Small intestine (tissue), 7 donors: ENCODE measurements around the gene TNPO2. TPM values are rescaled to one million over a fixed set of nuclear protein-coding genes. Genes with fewer than 3 reads are reported as not detected.

Experiments
- DNase-seq, 2 donors: peaks; one replicate each; pipeline versions ENCODE4 v3.0.0 to v3.0.0-alpha.2; 2013
- FAIRE-seq: peaks from 2 replicates; lab custom pipeline; 2012; peaks lifted over from hg19 to GRCh38; lab: Jason Lieb, UNC
- H3K27ac ChIP-seq, 3 donors: one replicate each; pipeline ENCODE4 v1.5.1; 2013; ENCODE audit warnings: low read length in 2 of 3, mild to moderate bottlenecking in 2 of 3, control low read depth in 1 of 3, inconsistent platforms in 1 of 3, low read depth in 1 of 3, moderate library complexity in 1 of 3
- H3K27me3 ChIP-seq, 3 donors: one replicate each; pipeline ENCODE4 v1.6.1; 2013; ENCODE audit warnings: low read length in 3 of 3, inconsistent platforms in 1 of 3; ENCODE audit not compliant: control insufficient read depth in 3 of 3, insufficient read depth in 3 of 3
- H3K36me3 ChIP-seq, 3 donors: one replicate each; pipeline ENCODE4 v1.6.1; 2013; ENCODE audit warnings: low read length in 3 of 3, inconsistent platforms in 1 of 3, low read depth in 1 of 3, mild to moderate bottlenecking in 1 of 3, moderate library complexity in 1 of 3; ENCODE audit not compliant: control insufficient read depth in 3 of 3, insufficient read depth in 2 of 3
- H3K4me1 ChIP-seq, 3 donors: one replicate each; pipeline ENCODE4 v1.6.1; 2013; ENCODE audit warnings: low read length in 2 of 3, inconsistent platforms in 1 of 3, low read depth in 1 of 3, mild to moderate bottlenecking in 1 of 3, moderate library complexity in 1 of 3; ENCODE audit not compliant: control insufficient read depth in 3 of 3, insufficient read depth in 2 of 3
- H3K4me3 ChIP-seq, 3 donors: one replicate each; pipeline ENCODE4 v1.5.1; 2013; ENCODE audit warnings: low read length in 3 of 3, control low read depth in 1 of 3, inconsistent platforms in 1 of 3, low read depth in 1 of 3, mild to moderate bottlenecking in 1 of 3, moderate library complexity in 1 of 3
- H3K9me3 ChIP-seq, 2 donors: one replicate each; pipeline ENCODE4 v1.6.1; 2013; ENCODE audit warnings: low read depth in 1 of 2, low read length in 1 of 2; ENCODE audit not compliant: control insufficient read depth in 2 of 2, insufficient read depth in 1 of 2
- WGBS, 3 donors: extraction: QIAGEN DNeasy Blood & Tissue Kit; methylation state at CpG; one replicate each; pipeline ENCODE4 v1.1.7; 2013; 5-methylcytosine and 5-hydroxymethylcytosine counted together
- polyA plus RNA-seq, 4 donors: library from polyadenylated mRNA; stranded (reverse) in 3 of 4; unstranded in 1 of 4; fragments of 200-250 nt in 3 of 4; fragments of 120-200 nt in 1 of 4; gene quantifications; one replicate each; pipeline versions ENCODE4 v1.2.1 to v1.2.3, GENCODE V29; 2013
- donor health status: healthy with polysubstance abuse.
- donor health status: control.
- donor health status: control.
- donor health status: Bipolar disorder and iron deficiency.
- donor health status: healthy.

Gene TNPO2
- polyA plus RNA-seq, 4 donors, result 9.8 to 41.3 (median 19.7) TPM

- H3K27ac ChIP-seq, result no peak overlapping the region
- H3K27me3 ChIP-seq, result peaks cover 0 to 35% (median 3%) of the 10 kb centered on the region in 3 donors
- peaks cover 0 to 19% of the 10 kb centered on the region in 2 donors for H3K9me3 ChIP-seq
- WGBS, 3 donors, result 49 to 74% (median 58%) methylated on average over 9 of the region's 9 CpGs
- no peak overlapping the region for H3K4me3 ChIP-seq
- no peaks in the 10 kb centered on the region for H3K4me1 ChIP-seq
- H3K36me3 ChIP-seq, result peaks cover 5 to 28% (median 14%) of the 10 kb centered on the region in 3 donors
- FAIRE-seq, result no peak
- no peak for DNase-seq
Observed at GRCh38 chr19:12750851-12751250, 27.1 kb upstream of the TNPO2 start.

- Histone ChIP-seq H3K36me3 (peaks cover 5 to 36% (median 20%) of the 10 kb centered on the region in 3 donors), H3K27ac (no peak overlapping the region), H3K4me3 (no peak overlapping the region), H3K9me3 (peaks cover 0 to 19% of the 10 kb centered on the region in 2 donors), H3K27me3 (peaks cover 0 to 29% (median 3%) of the 10 kb centered on the region in 3 donors), H3K4me1 (no peaks in the 10 kb centered on the region)
- WGBS, 3 donors, result 23 to 36% (median 28%) methylated on average over 18 to 24 of the region's 24 CpGs
- DNase-seq, result peak in 1 of 2 donors; percentile 50
- FAIRE-seq, result no peak
Observed at GRCh38 chr19:12749938-12750521, 26.3 kb upstream of the TNPO2 start.

GRCh38 chr19:12748489-12748888 lies 24.8 kb upstream of the TNPO2 start:
- WGBS, 3 donors, result 71 to 83% (median 82%) methylated on average over 5 to 6 of the region's 6 CpGs
- H3K27ac ChIP-seq, result no peak overlapping the region
- peaks cover 0 to 19% of the 10 kb centered on the region in 2 donors for H3K9me3 ChIP-seq
- no peak for DNase-seq
- H3K4me3 ChIP-seq, result no peak overlapping the region
- peaks cover 5 to 47% (median 24%) of the 10 kb centered on the region in 3 donors for H3K36me3 ChIP-seq
- no peak for FAIRE-seq
- peaks cover 0 to 28% (median 3%) of the 10 kb centered on the region in 3 donors for H3K27me3 ChIP-seq
- no peaks in the 10 kb centered on the region for H3K4me1 ChIP-seq

GRCh38 chr19:12745166-12745897 lies 21.6 kb upstream of the TNPO2 start:
- FAIRE-seq (no peak), DNase-seq (no peak)
- no peak overlapping the region for H3K27ac ChIP-seq
- no peaks in the 10 kb centered on the region for H3K4me1 ChIP-seq
- peaks cover 0 to 12% (median 0%) of the 10 kb centered on the region in 3 donors for H3K27me3 ChIP-seq
- 83 to 91% (median 87%) methylated on average over 20 to 22 of the region's 22 CpGs for WGBS, 3 donors
- peaks cover 5 to 67% (median 24%) of the 10 kb centered on the region in 3 donors for H3K36me3 ChIP-seq
- H3K4me3 ChIP-seq, result no peak overlapping the region
- peaks cover 0 to 19% of the 10 kb centered on the region in 2 donors for H3K9me3 ChIP-seq

- Histone ChIP-seq H3K27me3 (no peaks in the 10 kb centered on the region), H3K4me3 (peak overlapping the region; percentile 58 to 87 (median 84)), H3K36me3 (peaks cover 0 to 41% (median 2%) of the 10 kb centered on the region in 3 donors), H3K27ac (peak overlapping the region in 1 of 3 donors; percentile 70), H3K9me3 (no peaks in the 10 kb centered on the region), H3K4me1 (peaks cover 0 to 20% (median 8%) of the 10 kb centered on the region in 3 donors)
- 11 to 12% (median 11%) methylated on average over 13 of the region's 13 CpGs for WGBS, 3 donors
- no peak for DNase-seq
- FAIRE-seq, result no peak
Observed at GRCh38 chr19:12737835-12738351, 14.2 kb upstream of the TNPO2 start.

GRCh38 chr19:12736995-12737834 lies 13.5 kb upstream of the TNPO2 start, which contains the start of gene GET3:
Gene GET3 (plus strand): TSS chr19:12737497. CDS start chr19:12737506, 9 bp downstream.
- Histone ChIP-seq H3K27ac (peak within 1 kb of the TSS; percentile 69 to 82 (median 70)), H3K4me1 (peaks cover 0 to 24% (median 8%) of the 10 kb centered on the region in 3 donors), H3K27me3 (no peaks in the 10 kb centered on the region), H3K9me3 (no peaks in the 10 kb centered on the region), H3K4me3 (peak within 1 kb of the TSS; percentile 58 to 87 (median 84)), H3K36me3 (peaks cover 0 to 44% (median 2%) of the 10 kb centered on the region in 3 donors)
- WGBS, 3 donors, result 1% methylated on average over 29 of the region's 29 CpGs
- FAIRE-seq, result peak; percentile 84
- peak; percentile 98 to 100 for DNase-seq

GRCh38 chr19:12733369-12734214 lies 9.9 kb upstream of the TNPO2 start:
- Histone ChIP-seq H3K4me1 (peaks cover 0 to 31% (median 8%) of the 10 kb centered on the region in 3 donors), H3K27ac (peak overlapping the region; percentile 81 to 93 (median 90)), H3K36me3 (peaks cover 6 to 52% (median 12%) of the 10 kb centered on the region in 3 donors), H3K9me3 (no peaks in the 10 kb centered on the region), H3K27me3 (no peaks in the 10 kb centered on the region), H3K4me3 (peak overlapping the region; percentile 79 to 94 (median 91))
- FAIRE-seq (no peak), DNase-seq (peak; percentile 36 to 71)
- 0 to 1% (median 1%) methylated on average over 15 of the region's 15 CpGs for WGBS, 3 donors
